ENCODE measurements around the gene PRPF19. TPM values are rescaled to one million over a fixed set of nuclear protein-coding genes. Genes with fewer than 3 reads are reported as not detected.

PRPF19 gene
- total and polyA plus RNA-seq, 9 of the 15 experiments (the other 6 are each of a cell fraction or from before 2014, with no cell fraction given): 9.4 to 212 (median 73.2) TPM

- BruUV-seq (replicated peaks): no TSS peak
- peaks cover 16% of the 10 kb centered on the region for H4K20me1 ChIP-seq (replicated peaks; ENCODE audit: control insufficient read depth, insufficient read depth, low read length)
- intact Hi-C loops (cut with micrococcal nuclease) (no loop called here), in situ Hi-C loops (cut with MboI) (no loop called here)
- H3K4me2 ChIP-seq (ENCODE audit: insufficient read depth, low read length): no peak overlapping the region
- no peak for TF ChIP-seq ZFPM2 (CRISPR knock-in tag; IDR thresholded peaks at IDR 0.05)
- TF ChIP-seq SMAD1 (IDR thresholded peaks at IDR 0.05; ENCODE audit: low read depth, low read length, partially characterized antibody): no peak
- TF ChIP-seq BACH1 (tag; IDR thresholded peaks at IDR 0.05): no peak
- no peak for TF ChIP-seq ZNF224 (CRISPR knock-in tag; IDR thresholded peaks at IDR 0.05)
- no peak for TF ChIP-seq SIN3B (IDR thresholded peaks at IDR 0.05; ENCODE audit: low read depth)
- TF ChIP-seq CHD1 (IDR thresholded peaks at IDR 0.05; ENCODE audit: low read length): no peak
- TF ChIP-seq POLR2AphosphoS5 (IDR thresholded peaks at IDR 0.05; ENCODE audit: control insufficient read depth, insufficient read depth, low read depth, low read length): no peak
- TF ChIP-seq, protein P1, sequence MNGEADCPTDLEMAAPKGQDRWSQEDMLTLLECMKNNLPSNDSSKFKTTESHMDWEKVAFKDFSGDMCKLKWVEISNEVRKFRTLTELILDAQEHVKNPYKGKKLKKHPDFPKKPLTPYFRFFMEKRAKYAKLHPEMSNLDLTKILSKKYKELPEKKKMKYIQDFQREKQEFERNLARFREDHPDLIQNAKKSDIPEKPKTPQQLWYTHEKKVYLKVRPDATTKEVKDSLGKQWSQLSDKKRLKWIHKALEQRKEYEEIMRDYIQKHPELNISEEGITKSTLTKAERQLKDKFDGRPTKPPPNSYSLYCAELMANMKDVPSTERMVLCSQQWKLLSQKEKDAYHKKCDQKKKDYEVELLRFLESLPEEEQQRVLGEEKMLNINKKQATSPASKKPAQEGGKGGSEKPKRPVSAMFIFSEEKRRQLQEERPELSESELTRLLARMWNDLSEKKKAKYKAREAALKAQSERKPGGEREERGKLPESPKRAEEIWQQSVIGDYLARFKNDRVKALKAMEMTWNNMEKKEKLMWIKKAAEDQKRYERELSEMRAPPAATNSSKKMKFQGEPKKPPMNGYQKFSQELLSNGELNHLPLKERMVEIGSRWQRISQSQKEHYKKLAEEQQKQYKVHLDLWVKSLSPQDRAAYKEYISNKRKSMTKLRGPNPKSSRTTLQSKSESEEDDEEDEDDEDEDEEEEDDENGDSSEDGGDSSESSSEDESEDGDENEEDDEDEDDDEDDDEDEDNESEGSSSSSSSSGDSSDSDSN (IDR thresholded peaks at IDR 0.05; ENCODE audit: borderline replicate concordance in 1 of 2, low read depth in 2 of 2, low read length in 2 of 2): no peak
- no peak for TF ChIP-seq ZEB2 (IDR thresholded peaks at IDR 0.05)
- no peak for TF ChIP-seq CBFA2T2 (conservative IDR thresholded peaks at IDR 0.05)
- TF ChIP-seq POU5F1 (IDR thresholded peaks at IDR 0.05; ENCODE audit: borderline replicate concordance, low read depth, low read length, partially characterized antibody): no peak
- no peak for TF ChIP-seq NFXL1 (CRISPR knock-in tag; IDR thresholded peaks at IDR 0.05)
- TF ChIP-seq BCLAF1 (IDR thresholded peaks at IDR 0.05; ENCODE audit: borderline replicate concordance in 1 of 2, control insufficient read depth in 1 of 2, low read depth in 2 of 2, low read length in 1 of 2): no peak
- no peak for TF ChIP-seq MEIS2 (IDR thresholded peaks at IDR 0.05; ENCODE audit: partially characterized antibody)
- no peak for DNase-seq (ENCODE audit: extremely low read depth in 1 of 4, low spot score in 3 of 4)
- H3K79me2 ChIP-seq (ENCODE audit: control insufficient read depth, insufficient read depth, low read length): no peaks in the 10 kb centered on the region
- H3K9ac ChIP-seq (ENCODE audit: insufficient read depth in 1 of 2, low read depth in 2 of 2, low read length in 2 of 2): no peak overlapping the region
- no peak overlapping the region for H2AFZ ChIP-seq (ENCODE audit: low read depth, low read length)
- peaks cover 67 to 88% of the 10 kb centered on the region in 2 experiments for H3K27me3 ChIP-seq (ENCODE audit: control insufficient read depth in 2 of 2, insufficient read depth in 2 of 2, low read length in 2 of 2)
- ChIA-PET POLR2A (no interaction called here), CTCF (ENCODE audit: low intra/inter-chr PET ratio) (no interaction called here)
- H3K36me3 ChIP-seq (ENCODE audit: control insufficient read depth, insufficient read depth, low read length): no peaks in the 10 kb centered on the region
- no peaks in the 10 kb centered on the region for H3K9me3 ChIP-seq (replicated peaks; ENCODE audit: control insufficient read depth, insufficient read depth, low read depth, low read length)
- H3K27ac ChIP-seq (ENCODE audit: extremely low read depth, low read depth, low read length): no peak overlapping the region
- peaks cover 0 to 20% of the 10 kb centered on the region in 2 experiments; a peak in 1 of 5 replicates for H3K4me1 ChIP-seq (replicated peaks in 1 of 2; ENCODE audit: control insufficient read depth in 2 of 2, insufficient read depth in 2 of 2, low read length in 2 of 2)
- WGBS (ENCODE audit: insufficient coverage, low coverage, missing lambda C conversion rate): 2% methylated on average over 8 of the region's 8 CpGs
- H3K4me3 ChIP-seq: no peak overlapping the region
- no peak for ATAC-seq
- H3K9me1 ChIP-seq (ENCODE audit: control insufficient read depth, insufficient read depth, low read length): no peaks in the 10 kb centered on the region
- no peak for FAIRE-seq
Observed at GRCh38 chr11:60937811-60938210, 31.4 kb upstream of the PRPF19 start.
